Measurements from ENCODE around the gene PGGHG.

DNA sequence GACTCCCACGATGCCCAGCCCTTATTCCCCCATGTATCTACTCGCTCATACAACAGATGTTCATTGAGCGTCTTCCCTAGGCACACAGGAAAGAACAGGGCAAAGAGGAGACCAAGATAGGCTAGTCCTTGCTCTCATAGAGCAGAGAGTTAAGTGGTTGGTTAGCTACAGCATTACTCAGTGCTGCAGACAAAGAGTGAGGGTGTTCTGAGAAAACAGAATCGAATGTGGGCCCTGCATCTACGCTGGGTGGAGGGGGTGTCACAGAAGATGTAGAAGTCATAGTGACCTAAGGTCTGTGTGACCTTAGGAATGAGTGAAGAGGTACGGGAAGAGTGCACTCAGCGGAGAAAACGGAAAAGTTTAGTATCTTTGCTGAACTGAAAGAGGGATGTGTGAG, 39.9 kb upstream of the PGGHG start:
- no peak for TF ChIP-seq CTCF (IDR thresholded peaks at IDR 0.05)
- TF ChIP-seq POLR2A (IDR thresholded peaks at IDR 0.05) = no peak
